ENCODE data around the gene CAPN1. TPM values are rescaled to one million over a fixed set of nuclear protein-coding genes. Genes with fewer than 3 reads are reported as not detected.
A peak's percentile ranks its signal among the peaks of the same experiment; 100 is the strongest.

Gene CAPN1
- total and polyA plus RNA-seq, 2 of the 4 experiments (the other 2 are of a cell fraction) = 110 to 182 TPM

GRCh38 chr11:65183201-65183891 is 1.6 kb downstream of the CAPN1 start:
- in situ Hi-C loops (cut with MboI; ENCODE audit: low sequenced_read_pairs) = no loop called here
- no peak for ATAC-seq (ENCODE audit: low read depth)

More at GRCh38 chr11:65183201-65183891, 1.6 kb downstream of the CAPN1 start:
- peak overlapping the region; percentile 58 for H2AK9ac ChIP-seq (replicated peaks; ENCODE audit: low read depth, low read length, poor library complexity)
- no peaks in the 10 kb centered on the region for H3K27me3 ChIP-seq (ENCODE audit: control insufficient read depth, insufficient read depth, low read length)
- H4K20me1 ChIP-seq (ENCODE audit: insufficient read depth, low read length) = peaks cover 9% of the 10 kb centered on the region
- H2BK5ac ChIP-seq (ENCODE audit: low read depth, low read length, poor library complexity, severe bottlenecking) = no peak overlapping the region
- dilution Hi-C loops (cut with HindIII; ENCODE audit: low sequenced_read_pairs, unreplicated experiment) (no loop called here), intact Hi-C loops (cut with micrococcal nuclease) (loop anchor here (5.0 kb wide), 1 partner anchor 61 kb away; the partner anchor contains the start of genes FAU and MRPL49)
- no peak overlapping the region for H2AFZ ChIP-seq (replicated peaks; ENCODE audit: low read length, poor library complexity)
- H2AK5ac ChIP-seq (ENCODE audit: low read depth, low read length) = peak overlapping the region; percentile 21; the same call in 1 of the 2 replicates
- no peak overlapping the region for H4K8ac ChIP-seq (ENCODE audit: low read depth in 2 of 2, low read length in 2 of 2)
- H4K5ac ChIP-seq (ENCODE audit: low read depth, low read length) = no peak overlapping the region
- H2BK120ac ChIP-seq (ENCODE audit: low read depth, low read length) = no peak overlapping the region
- H3K9me3 ChIP-seq (ENCODE audit: control insufficient read depth, insufficient read depth, low read length) = no peaks in the 10 kb centered on the region
- peaks cover 45 to 68% of the 10 kb centered on the region in 2 experiments for H3K79me1 ChIP-seq (ENCODE audit: low read depth in 1 of 2, low read length in 2 of 2)
- no peak overlapping the region for H3K9ac ChIP-seq (ENCODE audit: low read depth, low read length)
- H3K4me2 ChIP-seq (ENCODE audit: low read depth, low read length) = peak overlapping the region; percentile 84; the same call in 1 of the 2 replicates
- peaks cover 11% of the 10 kb centered on the region for H3K4me1 ChIP-seq (ENCODE audit: control insufficient read depth, insufficient read depth, low read length)
- CTCF ChIA-PET = no interaction called here
- H4K91ac ChIP-seq (ENCODE audit: insufficient read depth, low read depth, low read length) = no peak overlapping the region
- peaks cover 34% of the 10 kb centered on the region for H3K36me3 ChIP-seq (ENCODE audit: control insufficient read depth, insufficient read depth, low read length)
- H3K4ac ChIP-seq (ENCODE audit: low read depth, low read length) = no peak overlapping the region
- no peak overlapping the region for H3K27ac ChIP-seq (ENCODE audit: insufficient read depth, low read length)
- BruUV-seq (replicated peaks) = no TSS peak
- H3K14ac ChIP-seq (replicated peaks; ENCODE audit: low read depth, low read length) = no peak overlapping the region
- no peak for DNase-seq
- TF ChIP-seq RAD21 (IDR thresholded peaks at IDR 0.05; ENCODE audit: low read length) (no peak), CTCF (conservative IDR thresholded peaks at IDR 0.05; ENCODE audit: low read depth, low read length) (no peak), MAZ (IDR thresholded peaks at IDR 0.05; ENCODE audit: borderline replicate concordance, low read depth, low read length) (no peak), ELK1 (IDR thresholded peaks at IDR 0.05; ENCODE audit: borderline replicate concordance, low read depth, low read length) (no peak), POLR2A (IDR thresholded peaks at IDR 0.05; ENCODE audit: low read depth, low read length) (no peak), CHD1 (IDR thresholded peaks at IDR 0.05; ENCODE audit: low read depth, low read length) (no peak), RCOR1 (IDR thresholded peaks at IDR 0.05; ENCODE audit: insufficient replicate concordance, low read length) (no peak), SMC3 (IDR thresholded peaks at IDR 0.05; ENCODE audit: low read depth, low read length) (no peak), RFX5 (IDR thresholded peaks at IDR 0.05; ENCODE audit: low read depth, low read length) (no peak), MAFK (IDR thresholded peaks at IDR 0.05; ENCODE audit: low read depth, low read length) (no peak), USF2 (IDR thresholded peaks at IDR 0.05; ENCODE audit: low read depth, low read length) (no peak), MXI1 (IDR thresholded peaks at IDR 0.05; ENCODE audit: borderline replicate concordance, low read depth, low read length) (no peak), CEBPB (IDR thresholded peaks at IDR 0.05; ENCODE audit: low read depth, low read length) (no peak), BHLHE40 (IDR thresholded peaks at IDR 0.05; ENCODE audit: low read depth, low read length) (no peak), FOS (IDR thresholded peaks at IDR 0.05; ENCODE audit: low read depth, low read length) (no peak), NFE2L2 (IDR thresholded peaks at IDR 0.05; ENCODE audit: low read depth, low read length) (no peak)
- POLR2A ChIA-PET (ENCODE audit: unreplicated experiment) = no interaction called here
- H3K23ac ChIP-seq (ENCODE audit: low read depth, low read length) = no peak overlapping the region
- no peak overlapping the region for H2BK20ac ChIP-seq (ENCODE audit: low read depth, low read length)
- no peak overlapping the region for H3K18ac ChIP-seq (ENCODE audit: low read depth, low read length)
- peaks cover 4% of the 10 kb centered on the region; the same call in 1 of the 2 replicates for H3K9me1 ChIP-seq (ENCODE audit: insufficient read depth, low read length)
- no peak overlapping the region for H3K56ac ChIP-seq (ENCODE audit: extremely low read depth, insufficient read depth, low read length)
- no peak overlapping the region for H2BK15ac ChIP-seq (ENCODE audit: low read depth, low read length)
- WGBS, 2 experiments (ENCODE audit: extremely low coverage in 2 of 2, insufficient read length in 1 of 2) = 83% methylated on average over 8 of the region's 19 CpGs; no CpG with 5 or more reads in 1 of the 2 experiments
- H3K4me3 ChIP-seq (ENCODE audit: insufficient read depth, low read depth, low read length) = no peak overlapping the region
